RPMI7951 (cell line): Measurements from ENCODE around the gene AGAP1. TPM values are rescaled to one million over a fixed set of nuclear protein-coding genes. Genes with fewer than 3 reads are reported as not detected.

Experiments
- DNase-seq: peaks from one replicate; pipeline ENCODE4 v3.0.0-alpha.2; 2012; ENCODE audit warnings: low read depth
- total RNA-seq: library from RNA; depleted of rRNA; stranded (reverse); fragments of >200 nt; shearing (Covaris generic); gene quantifications from 2 replicates; pipeline ENCODE4 v1.2.3, GENCODE V29; 2014

The AGAP1 gene
- total RNA-seq, 1 experiment from 2014 or later = 5.4 TPM

DNA sequence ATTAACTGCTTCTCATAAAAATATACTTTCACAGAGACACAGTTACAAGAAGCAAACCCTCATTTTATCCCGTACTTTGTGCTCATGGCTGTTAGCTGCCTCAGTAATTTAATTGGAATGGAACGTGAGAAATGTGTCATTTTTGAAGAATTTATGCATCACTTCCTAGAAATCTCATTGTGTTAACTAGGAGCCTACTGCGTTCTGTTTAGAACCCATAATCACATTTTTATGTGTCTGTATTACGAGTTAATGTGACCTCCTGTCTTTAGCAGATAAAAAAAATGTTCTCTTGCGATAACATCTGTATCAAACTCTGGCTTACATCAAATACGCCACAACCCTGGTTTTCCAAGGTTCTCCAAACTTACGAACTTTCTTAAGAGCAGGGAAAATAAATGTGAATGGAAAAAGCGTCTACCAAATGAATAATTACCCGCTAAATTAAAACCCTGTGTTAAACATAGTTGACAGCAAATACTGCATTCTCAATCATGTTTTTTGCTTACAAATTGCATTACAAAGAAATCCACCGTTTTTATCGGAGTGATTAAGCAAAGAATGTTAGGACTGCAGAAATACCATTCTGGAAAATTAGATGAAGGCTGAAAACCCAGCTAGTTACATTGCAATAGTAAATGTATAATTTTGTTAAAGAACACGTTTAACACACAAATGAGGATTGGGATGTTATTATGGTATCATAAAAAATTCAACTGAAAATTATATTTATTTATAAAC is 686.4 kb downstream of the AGAP1 start:
- DNase-seq = peak; percentile 48

DNA sequence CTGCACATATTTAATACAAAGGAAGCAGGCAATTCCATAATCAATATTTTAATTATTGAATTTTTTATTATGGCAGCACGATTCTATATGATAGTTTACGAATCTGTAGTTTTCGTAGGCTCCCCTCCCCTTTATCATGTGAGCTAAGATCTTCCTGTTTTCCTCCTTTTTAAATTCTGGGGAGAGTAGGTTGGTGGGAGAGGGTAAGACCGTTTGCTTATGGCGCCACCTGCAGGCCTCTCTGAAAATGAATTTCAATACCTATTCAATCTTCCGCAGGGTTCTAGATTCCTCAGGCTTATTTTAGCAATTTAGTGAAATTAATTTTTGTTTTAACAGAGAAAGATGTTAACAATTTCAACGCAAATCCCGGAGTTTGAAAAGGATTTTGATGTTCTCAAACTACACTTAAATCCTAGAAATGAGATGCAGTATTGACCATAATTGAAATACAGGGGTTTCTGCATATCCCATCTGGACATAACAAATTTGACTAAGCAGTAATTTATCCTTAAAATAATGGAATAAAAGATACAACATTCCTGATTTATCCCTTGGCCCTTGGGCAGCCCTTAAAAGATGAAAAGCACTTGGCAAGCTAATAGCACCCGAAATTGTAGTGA is 687.1 kb downstream of the AGAP1 start:
- peak; percentile 69 for DNase-seq
